ENCODE data around the gene ANO7. TPM values are rescaled to one million over a fixed set of nuclear protein-coding genes. Genes with fewer than 3 reads are reported as not detected.
A peak's percentile ranks its signal among the peaks of the same experiment; 100 is the strongest.

The ANO7 gene
- total RNA-seq, 1 experiment from 2014 or later: 0.19 TPM

GRCh38 chr2:241255542-241256167 lies 67.2 kb downstream of the ANO7 start:
- Histone ChIP-seq H3K79me2 (ENCODE audit: low read length) (peaks cover 27% of the 10 kb centered on the region), H2AFZ (ENCODE audit: low read length) (no peak overlapping the region), H3K9me3 (ENCODE audit: low read length) (no peaks in the 10 kb centered on the region), H3K4me2 (ENCODE audit: low read depth, low read length, poor library complexity, severe bottlenecking) (no peak overlapping the region), H3K9me2 (replicated peaks; ENCODE audit: insufficient read depth, low read length) (no peaks in the 10 kb centered on the region), H3K27ac (ENCODE audit: low read length) (no peak overlapping the region), H4K20me1 (ENCODE audit: insufficient read depth, low read depth, low read length) (0 out of 2 replicates have a peak, but pooled peaks cover 6% of the 10 kb centered on the region), H3K4me3 (ENCODE audit: low read length) (no peak overlapping the region), H3K27me3 (ENCODE audit: low read length) (no peaks in the 10 kb centered on the region), H3K9ac (ENCODE audit: low read length) (no peak overlapping the region), H3K4me1 (ENCODE audit: low read length) (peaks cover 21% of the 10 kb centered on the region), H3K36me3 (ENCODE audit: insufficient read depth, low read length) (peaks cover 42% of the 10 kb centered on the region)
- DNase-seq: no peak

- H3K27ac ChIP-seq (ENCODE audit: low read length): no peak overlapping the region
- peaks cover 23% of the 10 kb centered on the region for H3K4me1 ChIP-seq (ENCODE audit: low read length)
- H2AFZ ChIP-seq (ENCODE audit: low read length): no peak overlapping the region
- peaks cover 28% of the 10 kb centered on the region for H3K79me2 ChIP-seq (ENCODE audit: low read length)
- no peaks in the 10 kb centered on the region for H3K27me3 ChIP-seq (ENCODE audit: low read length)
- no peaks in the 10 kb centered on the region for H3K9me3 ChIP-seq (ENCODE audit: low read length)
- H3K4me3 ChIP-seq (ENCODE audit: low read length): no peak overlapping the region
- H3K9ac ChIP-seq (ENCODE audit: low read length): no peak overlapping the region
- 0 out of 2 replicates have a peak, but pooled peaks cover 6% of the 10 kb centered on the region for H4K20me1 ChIP-seq (ENCODE audit: insufficient read depth, low read depth, low read length)
- no peaks in the 10 kb centered on the region for H3K9me2 ChIP-seq (replicated peaks; ENCODE audit: insufficient read depth, low read length)
- H3K4me2 ChIP-seq (ENCODE audit: low read depth, low read length, poor library complexity, severe bottlenecking): no peak overlapping the region
- DNase-seq: no peak
- peaks cover 44% of the 10 kb centered on the region for H3K36me3 ChIP-seq (ENCODE audit: insufficient read depth, low read length)
These were observed 67.7 kb downstream of the ANO7 start for GRCh38 chr2:241256168-241256545.

- H3K27ac ChIP-seq (ENCODE audit: low read length): no peak overlapping the region
- 0 out of 2 replicates have a peak, but pooled peaks cover 11% of the 10 kb centered on the region for H4K20me1 ChIP-seq (ENCODE audit: insufficient read depth, low read depth, low read length)
- no peak overlapping the region for H2AFZ ChIP-seq (ENCODE audit: low read length)
- H3K4me2 ChIP-seq (ENCODE audit: low read depth, low read length, poor library complexity, severe bottlenecking): no peak overlapping the region
- no peak overlapping the region for H3K9ac ChIP-seq (ENCODE audit: low read length)
- H3K27me3 ChIP-seq (ENCODE audit: low read length): no peaks in the 10 kb centered on the region
- H3K9me2 ChIP-seq (replicated peaks; ENCODE audit: insufficient read depth, low read length): no peaks in the 10 kb centered on the region
- H3K79me2 ChIP-seq (ENCODE audit: low read length): peaks cover 35% of the 10 kb centered on the region
- H3K36me3 ChIP-seq (ENCODE audit: insufficient read depth, low read length): peaks cover 48% of the 10 kb centered on the region
- DNase-seq: no peak
- H3K4me1 ChIP-seq (ENCODE audit: low read length): peaks cover 23% of the 10 kb centered on the region
- H3K9me3 ChIP-seq (ENCODE audit: low read length): no peaks in the 10 kb centered on the region
- H3K4me3 ChIP-seq (ENCODE audit: low read length): no peak overlapping the region
These were observed 69.0 kb downstream of the ANO7 start for GRCh38 chr2:241257419-241258032.

- H4K20me1 ChIP-seq (ENCODE audit: insufficient read depth, low read depth, low read length): 0 out of 2 replicates have a peak, but pooled peaks cover 11% of the 10 kb centered on the region
- H3K27me3 ChIP-seq (ENCODE audit: low read length): no peaks in the 10 kb centered on the region
- no peak overlapping the region for H3K4me3 ChIP-seq (ENCODE audit: low read length)
- no peak overlapping the region for H3K9ac ChIP-seq (ENCODE audit: low read length)
- peak overlapping the region; percentile 22 for H3K4me2 ChIP-seq (ENCODE audit: low read depth, low read length, poor library complexity, severe bottlenecking)
- no peaks in the 10 kb centered on the region for H3K9me3 ChIP-seq (ENCODE audit: low read length)
- no peak overlapping the region for H2AFZ ChIP-seq (ENCODE audit: low read length)
- no peaks in the 10 kb centered on the region for H3K9me2 ChIP-seq (replicated peaks; ENCODE audit: insufficient read depth, low read length)
- H3K79me2 ChIP-seq (ENCODE audit: low read length): peaks cover 37% of the 10 kb centered on the region
- peaks cover 42% of the 10 kb centered on the region for H3K36me3 ChIP-seq (ENCODE audit: insufficient read depth, low read length)
- H3K27ac ChIP-seq (ENCODE audit: low read length): no peak overlapping the region
- H3K4me1 ChIP-seq (ENCODE audit: low read length): peaks cover 23% of the 10 kb centered on the region
- DNase-seq: no peak
These were observed 70.2 kb downstream of the ANO7 start for GRCh38 chr2:241258505-241259280.

GRCh38 chr2:241260911-241261310 lies 72.4 kb downstream of the ANO7 start:
- Histone ChIP-seq H3K79me2 (ENCODE audit: low read length) (peaks cover 37% of the 10 kb centered on the region), H3K27me3 (ENCODE audit: low read length) (no peaks in the 10 kb centered on the region), H4K20me1 (ENCODE audit: insufficient read depth, low read depth, low read length) (0 out of 2 replicates have a peak, but pooled peaks cover 11% of the 10 kb centered on the region), H3K36me3 (ENCODE audit: insufficient read depth, low read length) (peaks cover 32% of the 10 kb centered on the region; the same call in 1 of the 2 replicates), H3K27ac (ENCODE audit: low read length) (no peak overlapping the region), H3K9ac (ENCODE audit: low read length) (no peak overlapping the region), H3K4me1 (ENCODE audit: low read length) (peaks cover 23% of the 10 kb centered on the region), H3K4me3 (ENCODE audit: low read length) (no peak overlapping the region), H3K9me2 (replicated peaks; ENCODE audit: insufficient read depth, low read length) (no peaks in the 10 kb centered on the region), H2AFZ (ENCODE audit: low read length) (no peak overlapping the region), H3K4me2 (ENCODE audit: low read depth, low read length, poor library complexity, severe bottlenecking) (no peak overlapping the region), H3K9me3 (ENCODE audit: low read length) (no peaks in the 10 kb centered on the region)
- no peak for DNase-seq

- Histone ChIP-seq H2AFZ (ENCODE audit: low read length) (no peak overlapping the region), H4K20me1 (ENCODE audit: insufficient read depth, low read depth, low read length) (0 out of 2 replicates have a peak, but pooled peaks cover 11% of the 10 kb centered on the region), H3K9me2 (replicated peaks; ENCODE audit: insufficient read depth, low read length) (no peaks in the 10 kb centered on the region), H3K27me3 (ENCODE audit: low read length) (no peaks in the 10 kb centered on the region), H3K27ac (ENCODE audit: low read length) (no peak overlapping the region), H3K36me3 (ENCODE audit: insufficient read depth, low read length) (peaks cover 32% of the 10 kb centered on the region; the same call in 1 of the 2 replicates), H3K9me3 (ENCODE audit: low read length) (no peaks in the 10 kb centered on the region), H3K9ac (ENCODE audit: low read length) (no peak overlapping the region), H3K4me3 (ENCODE audit: low read length) (no peak overlapping the region), H3K79me2 (ENCODE audit: low read length) (peaks cover 40% of the 10 kb centered on the region), H3K4me2 (ENCODE audit: low read depth, low read length, poor library complexity, severe bottlenecking) (no peak overlapping the region), H3K4me1 (ENCODE audit: low read length) (peaks cover 23% of the 10 kb centered on the region)
- no peak for DNase-seq
These were observed 73.2 kb downstream of the ANO7 start for GRCh38 chr2:241261628-241262027.

- H3K9ac ChIP-seq (ENCODE audit: low read length): no peak overlapping the region
- no peak for DNase-seq
- peaks cover 23% of the 10 kb centered on the region for H3K4me1 ChIP-seq (ENCODE audit: low read length)
- H4K20me1 ChIP-seq (ENCODE audit: insufficient read depth, low read depth, low read length): peaks cover 14% of the 10 kb centered on the region; the same call in 1 of the 2 replicates
- no peak overlapping the region for H3K4me3 ChIP-seq (ENCODE audit: low read length)
- H3K9me2 ChIP-seq (replicated peaks; ENCODE audit: insufficient read depth, low read length): no peaks in the 10 kb centered on the region
- H3K27ac ChIP-seq (ENCODE audit: low read length): no peak overlapping the region
- H3K27me3 ChIP-seq (ENCODE audit: low read length): no peaks in the 10 kb centered on the region
- H3K36me3 ChIP-seq (ENCODE audit: insufficient read depth, low read length): peaks cover 28% of the 10 kb centered on the region; the same call in 1 of the 2 replicates
- no peak overlapping the region for H2AFZ ChIP-seq (ENCODE audit: low read length)
- peaks cover 46% of the 10 kb centered on the region for H3K79me2 ChIP-seq (ENCODE audit: low read length)
- H3K4me2 ChIP-seq (ENCODE audit: low read depth, low read length, poor library complexity, severe bottlenecking): no peak overlapping the region
- no peaks in the 10 kb centered on the region for H3K9me3 ChIP-seq (ENCODE audit: low read length)
These were observed 74.6 kb downstream of the ANO7 start for GRCh38 chr2:241263061-241263460.

GRCh38 chr2:241265506-241265905 lies 77.0 kb downstream of the ANO7 start:
- no peak overlapping the region for H3K27ac ChIP-seq (ENCODE audit: low read length)
- H3K4me3 ChIP-seq (ENCODE audit: low read length): no peak overlapping the region
- H3K9ac ChIP-seq (ENCODE audit: low read length): no peak overlapping the region
- no peak overlapping the region for H3K4me2 ChIP-seq (ENCODE audit: low read depth, low read length, poor library complexity, severe bottlenecking)
- H3K27me3 ChIP-seq (ENCODE audit: low read length): no peaks in the 10 kb centered on the region
- H4K20me1 ChIP-seq (ENCODE audit: insufficient read depth, low read depth, low read length): peaks cover 30% of the 10 kb centered on the region
- peaks cover 20% of the 10 kb centered on the region; the same call in 1 of the 2 replicates for H3K36me3 ChIP-seq (ENCODE audit: insufficient read depth, low read length)
- DNase-seq: no peak
- H3K4me1 ChIP-seq (ENCODE audit: low read length): peaks cover 3% of the 10 kb centered on the region; the same call in 1 of the 2 replicates
- peaks cover 50% of the 10 kb centered on the region for H3K79me2 ChIP-seq (ENCODE audit: low read length)
- no peaks in the 10 kb centered on the region for H3K9me2 ChIP-seq (replicated peaks; ENCODE audit: insufficient read depth, low read length)
- H2AFZ ChIP-seq (ENCODE audit: low read length): no peak overlapping the region
- no peaks in the 10 kb centered on the region for H3K9me3 ChIP-seq (ENCODE audit: low read length)

Data from Karpas-422 (cell line).